ENCODE results near the gene TRAPPC2L. TPM values are rescaled to one million over a fixed set of nuclear protein-coding genes. Genes with fewer than 3 reads are reported as not detected.

The TRAPPC2L gene
- total and polyA plus RNA-seq, 2 experiments from 2014 or later: 30.9 to 114 TPM

GRCh38 chr16:88840600-88841215 is 16.2 kb upstream of the TRAPPC2L start:
- H3K4me1 ChIP-seq (ENCODE audit: low read depth): no peaks in the 10 kb centered on the region
- no peaks in the 10 kb centered on the region for H3K36me3 ChIP-seq
- H3K4me3 ChIP-seq: no peak overlapping the region
- no peaks in the 10 kb centered on the region for H3K9me3 ChIP-seq (ENCODE audit: low read depth)
- no peak for DNase-seq (ENCODE audit: low read depth in 1 of 2, low spot score in 1 of 2)
- H3K27ac ChIP-seq: no peak overlapping the region
- H3K27me3 ChIP-seq: no peaks in the 10 kb centered on the region
- TF ChIP-seq CTCF (IDR thresholded peaks at IDR 0.05; ENCODE audit: low read depth, low read length): no peak

DNA sequence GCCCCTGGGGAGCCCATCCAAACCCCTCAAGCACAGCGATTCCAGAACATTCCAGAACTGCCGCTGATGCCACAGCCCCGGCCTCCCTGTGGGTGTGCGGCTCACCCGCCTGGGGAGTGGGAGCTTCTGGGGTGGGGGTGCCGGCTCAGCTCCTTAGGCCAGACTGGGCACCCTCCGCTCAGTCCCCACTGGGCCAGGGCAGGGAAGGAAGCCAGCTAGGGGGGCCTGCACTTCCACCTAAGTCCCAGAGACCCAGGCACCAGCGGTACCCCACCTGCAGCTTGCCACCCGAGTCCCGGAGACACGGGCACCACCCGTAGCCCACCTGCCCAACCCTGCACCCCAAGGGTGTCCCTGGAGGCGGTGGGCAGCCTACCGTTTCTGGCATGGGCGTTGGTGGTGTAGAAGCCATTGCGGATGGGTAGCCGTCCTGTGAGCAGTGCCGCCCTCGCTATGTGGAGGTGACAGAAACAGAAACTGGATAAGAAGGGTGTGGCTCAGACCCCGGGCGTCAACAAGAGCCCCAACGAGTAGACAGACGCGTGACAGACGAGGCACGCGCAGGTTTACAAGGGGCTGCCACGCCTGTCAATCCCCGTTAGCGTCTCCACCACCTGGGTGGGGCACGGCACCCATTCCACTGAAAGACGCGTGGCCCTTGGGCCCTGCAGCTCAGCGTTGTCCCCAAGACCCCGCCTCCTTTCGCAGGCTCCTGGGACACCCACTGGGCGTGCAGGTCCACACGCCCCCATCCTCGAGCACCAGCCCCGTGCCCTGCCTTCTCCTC is 15.2 kb upstream of the TRAPPC2L start:
- H3K27me3 ChIP-seq: no peaks in the 10 kb centered on the region
- no peak for TF ChIP-seq CTCF (IDR thresholded peaks at IDR 0.05; ENCODE audit: low read depth, low read length)

GRCh38 chr16:88842308-88842756 is 14.6 kb upstream of the TRAPPC2L start:
- H3K27ac ChIP-seq: no peak overlapping the region
- H3K4me3 ChIP-seq: no peak overlapping the region
- H3K9me3 ChIP-seq (ENCODE audit: low read depth): no peaks in the 10 kb centered on the region
- no peaks in the 10 kb centered on the region for H3K27me3 ChIP-seq
- no peaks in the 10 kb centered on the region for H3K4me1 ChIP-seq (ENCODE audit: low read depth)
- no peak for DNase-seq (ENCODE audit: low read depth in 1 of 2, low spot score in 1 of 2)
- H3K36me3 ChIP-seq: no peaks in the 10 kb centered on the region
- TF ChIP-seq CTCF (IDR thresholded peaks at IDR 0.05; ENCODE audit: low read depth, low read length): no peak

More for the DNA sequence above, 15.2 kb upstream of the TRAPPC2L start:
- no peaks in the 10 kb centered on the region for H3K9me3 ChIP-seq (ENCODE audit: low read depth)
- H3K27ac ChIP-seq: no peak overlapping the region
- no peaks in the 10 kb centered on the region for H3K4me1 ChIP-seq (ENCODE audit: low read depth)
- H3K4me3 ChIP-seq: no peak overlapping the region
- no peaks in the 10 kb centered on the region for H3K36me3 ChIP-seq
- no peak for DNase-seq (ENCODE audit: low read depth in 1 of 2, low spot score in 1 of 2)

DNA sequence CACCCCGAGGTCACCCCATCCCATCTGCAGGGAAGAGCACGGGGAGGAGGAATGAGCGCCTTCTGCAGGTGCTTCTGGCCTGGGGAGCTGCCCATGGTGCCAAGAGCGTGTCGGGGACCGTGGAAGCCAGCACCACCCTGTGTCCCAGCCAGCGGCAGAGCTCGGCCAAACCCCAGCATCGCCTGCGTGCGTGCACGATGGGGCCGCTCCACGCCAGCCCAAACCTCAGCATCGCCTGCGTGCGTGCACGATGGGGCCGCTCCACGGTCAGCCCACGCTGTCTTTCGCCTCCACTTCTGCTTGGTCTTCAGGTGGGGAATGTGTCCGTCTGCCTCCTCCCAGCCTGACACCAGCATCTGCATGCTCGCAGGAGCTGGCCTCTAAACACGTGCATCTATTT is 14.1 kb upstream of the TRAPPC2L start:
- no peaks in the 10 kb centered on the region for H3K36me3 ChIP-seq
- TF ChIP-seq CTCF (IDR thresholded peaks at IDR 0.05; ENCODE audit: low read depth, low read length): no peak
- no peak overlapping the region for H3K4me3 ChIP-seq
- DNase-seq (ENCODE audit: low read depth in 1 of 2, low spot score in 1 of 2): no peak
- no peaks in the 10 kb centered on the region for H3K4me1 ChIP-seq (ENCODE audit: low read depth)
- H3K27ac ChIP-seq: no peak overlapping the region
- no peaks in the 10 kb centered on the region for H3K27me3 ChIP-seq
- no peaks in the 10 kb centered on the region for H3K9me3 ChIP-seq (ENCODE audit: low read depth)

- no peak overlapping the region for H3K4me3 ChIP-seq
- no peaks in the 10 kb centered on the region for H3K27me3 ChIP-seq
- no peaks in the 10 kb centered on the region for H3K9me3 ChIP-seq (ENCODE audit: low read depth)
- H3K36me3 ChIP-seq: no peaks in the 10 kb centered on the region
- no peak for DNase-seq (ENCODE audit: low read depth in 1 of 2, low spot score in 1 of 2)
- no peak for TF ChIP-seq CTCF (IDR thresholded peaks at IDR 0.05; ENCODE audit: low read depth, low read length)
- no peaks in the 10 kb centered on the region for H3K4me1 ChIP-seq (ENCODE audit: low read depth)
- H3K27ac ChIP-seq: no peak overlapping the region
Observed at GRCh38 chr16:88843256-88843655, 13.7 kb upstream of the TRAPPC2L start.
